HG02763 (cell line): Measurements from ENCODE around the gene HARS2.
A peak's percentile ranks its signal among the peaks of the same experiment; 100 is the strongest.
"Not testable (repeated sequence)": the region's sequence is repeated elsewhere in the genome, so short reads cannot be mapped to it uniquely, and the experiment has no call there.

ENCODE experiments used
- ATAC-seq: cut with Tn5 transposase; IDR thresholded peaks from one replicate; pipeline ENCODE4 v1.9.1; 2021; ENCODE audit warnings: mild to moderate bottlenecking, moderate library complexity; ENCODE audit not compliant: unreplicated experiment

Gene HARS2

DNA sequence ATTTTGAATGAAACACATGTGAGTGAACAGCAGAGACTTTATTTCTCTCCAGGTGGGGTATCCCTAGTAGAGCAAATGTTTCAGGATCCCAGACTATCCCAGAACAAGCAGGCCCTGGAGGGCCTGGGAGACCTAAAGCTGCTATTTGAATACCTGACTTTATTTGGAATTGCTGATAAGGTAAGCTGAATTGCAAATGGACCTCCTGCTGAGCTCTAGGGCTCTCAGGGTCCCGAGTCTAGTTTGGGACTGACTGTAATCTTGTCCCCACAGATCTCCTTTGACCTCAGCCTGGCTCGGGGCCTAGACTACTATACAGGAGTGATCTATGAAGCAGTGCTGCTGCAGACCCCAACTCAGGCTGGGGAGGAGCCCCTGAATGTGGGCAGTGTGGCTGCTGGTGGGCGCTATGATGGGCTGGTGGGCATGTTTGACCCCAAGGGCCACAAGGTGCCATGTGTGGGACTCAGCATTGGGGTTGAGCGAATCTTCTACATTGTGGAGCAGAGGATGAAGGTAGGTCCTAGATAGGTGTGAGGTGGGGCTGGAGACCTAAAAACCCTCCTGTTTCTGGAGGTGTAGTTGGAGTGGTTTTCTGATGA is 5.7 kb downstream of the HARS2 start:
- no peak for ATAC-seq

GRCh38 chr5:140700177-140701144 is 9.2 kb downstream of the HARS2 start, which contains the start of gene ZMAT2:
Gene ZMAT2, plus strand, starts transcription at chr5:140700447. Its CDS starts 14 bp downstream, at chr5:140700461.
- peak; percentile 97 for ATAC-seq

GRCh38 chr5:140707812-140708211 is 16.6 kb downstream of the HARS2 start:
- ATAC-seq: no peak

DNA sequence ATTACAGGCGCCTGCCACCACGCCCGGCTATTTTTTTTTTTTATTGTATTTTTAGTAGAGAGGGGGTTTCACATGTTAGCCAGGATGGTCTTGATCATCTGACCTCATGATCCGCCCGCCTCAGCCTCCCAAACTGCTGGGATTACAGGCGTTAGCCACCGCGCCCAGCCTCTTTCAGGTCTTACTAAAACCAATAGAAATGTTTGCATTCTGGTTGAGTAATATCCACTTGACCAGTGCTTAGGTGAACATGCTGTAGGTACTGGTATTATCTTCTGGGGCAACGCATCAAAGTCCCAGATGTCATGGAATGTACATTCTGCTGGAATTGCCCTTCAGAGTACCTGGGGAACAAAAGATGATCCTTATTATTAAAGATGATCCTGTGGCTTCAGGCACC is 17.5 kb downstream of the HARS2 start:
- ATAC-seq: not testable (repeated sequence)

GRCh38 chr5:140710899-140711552 is 19.8 kb downstream of the HARS2 start:
- ATAC-seq: peak; percentile 84

DNA sequence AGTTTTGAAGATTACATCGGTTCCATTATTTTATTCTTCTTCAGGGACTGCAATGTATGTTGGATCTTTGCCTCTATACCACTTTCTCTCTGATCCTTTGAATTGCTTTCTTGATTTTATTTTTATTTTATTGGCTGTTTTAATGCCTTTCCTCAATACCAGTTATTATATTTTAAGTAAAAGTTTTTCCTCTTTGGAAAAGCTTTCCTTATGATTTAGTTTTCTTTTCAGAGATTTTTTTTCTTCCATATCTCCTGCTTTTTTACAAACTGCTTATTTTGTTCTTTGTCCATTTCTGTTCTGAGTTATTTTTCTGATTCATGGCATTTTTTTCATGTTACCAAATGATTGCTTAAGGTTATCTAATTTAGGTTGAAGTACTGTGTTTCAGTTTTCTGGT is 20.5 kb downstream of the HARS2 start:
- no peak for ATAC-seq

DNA sequence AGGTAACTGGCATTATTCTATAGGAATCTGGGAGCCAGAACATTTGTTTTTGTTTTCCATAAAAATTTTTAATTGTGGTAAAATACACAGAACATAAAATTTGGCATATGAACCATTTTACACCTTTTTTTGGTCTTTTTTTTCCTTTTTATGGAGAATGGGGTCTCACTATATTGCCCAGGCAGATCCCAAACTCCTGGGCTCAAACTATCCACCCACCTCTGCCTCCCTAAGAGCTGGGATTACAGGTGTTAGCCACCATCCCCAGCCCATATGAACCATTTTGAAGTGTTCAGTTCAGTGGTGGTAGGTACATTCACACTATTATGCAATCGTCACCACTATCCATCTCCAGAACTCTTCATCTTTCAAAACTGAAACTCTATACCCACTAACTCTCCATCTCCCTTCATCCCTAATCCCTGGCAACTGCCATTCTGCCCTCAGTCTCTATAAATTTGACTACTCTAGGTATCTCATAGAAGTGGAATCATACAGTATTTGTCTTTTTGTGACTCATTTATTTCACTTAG is 22.4 kb downstream of the HARS2 start:
- ATAC-seq: no peak

DNA sequence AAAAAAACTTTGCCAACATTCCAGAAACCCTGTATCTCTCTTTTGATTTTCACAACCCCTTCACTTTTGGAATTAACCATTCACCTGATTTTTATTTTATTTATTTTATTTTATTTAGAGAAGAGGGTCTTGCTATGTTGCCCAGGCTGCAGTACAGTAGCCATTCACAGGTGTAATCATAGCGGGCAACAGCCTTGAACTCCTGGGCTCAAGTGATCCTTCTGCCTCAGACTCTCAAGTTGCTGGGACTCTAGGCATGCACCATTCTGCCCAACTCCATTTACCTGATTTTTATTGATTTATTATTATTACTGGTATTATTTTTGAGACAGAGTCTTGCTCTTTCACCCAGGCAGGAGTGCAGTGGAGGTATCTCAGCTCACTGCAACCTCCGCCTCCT is 25.0 kb downstream of the HARS2 start:
- ATAC-seq: not testable (repeated sequence)

DNA sequence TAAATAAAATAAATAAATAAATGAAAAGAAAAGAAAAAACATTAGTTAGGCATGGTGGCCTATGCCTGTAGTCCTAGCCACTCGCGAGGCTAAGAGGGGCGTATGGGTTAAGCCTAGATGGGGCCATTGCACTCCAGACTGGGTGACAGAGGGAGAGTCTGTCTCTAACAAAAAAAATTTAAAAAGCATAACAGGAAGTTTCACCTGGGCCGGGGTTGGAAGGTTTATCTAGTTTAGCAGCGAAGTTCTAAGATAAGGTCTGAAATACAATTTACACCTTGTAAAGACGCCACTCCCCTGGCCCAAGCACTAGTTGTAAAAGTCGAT is 27.0 kb downstream of the HARS2 start:
- ATAC-seq: no peak

GRCh38 chr5:140720738-140721137 is 29.5 kb downstream of the HARS2 start:
- not testable (repeated sequence) for ATAC-seq

- not testable (repeated sequence) for ATAC-seq
Measured at GRCh38 chr5:140721395-140721794, 30.1 kb downstream of the HARS2 start.

DNA sequence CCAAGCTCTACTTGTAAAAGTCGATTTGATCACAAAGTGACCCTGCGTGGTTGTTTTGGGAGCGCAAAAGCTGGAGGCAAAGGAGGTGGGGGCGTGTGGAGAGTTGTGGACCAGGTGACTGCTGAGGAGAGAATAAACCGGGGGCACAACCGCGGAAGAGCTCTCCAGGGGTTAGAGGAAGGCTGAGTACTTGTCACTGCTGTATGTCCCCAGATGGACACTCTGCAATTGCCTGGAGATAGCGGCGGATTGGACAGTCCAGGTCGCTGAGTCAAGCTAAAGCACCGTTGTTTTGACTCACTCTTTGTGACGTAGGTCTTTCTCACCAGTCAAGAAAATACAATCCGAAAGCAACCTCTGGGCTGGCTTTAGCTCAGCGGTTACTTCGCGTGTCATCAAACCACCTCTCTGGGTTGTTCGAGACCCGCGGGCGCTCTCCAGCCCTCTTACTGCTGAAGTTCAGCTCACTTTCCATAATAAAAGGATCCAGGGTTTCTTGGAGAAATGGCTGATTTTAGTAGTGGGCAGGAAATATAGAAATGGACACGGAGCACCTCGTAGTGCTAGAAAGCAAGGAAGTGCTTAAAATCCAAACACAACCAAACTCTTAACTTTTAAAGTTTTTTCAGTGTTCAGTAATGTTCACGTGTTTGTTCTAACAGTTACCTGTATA is 34.7 kb downstream of the HARS2 start:
- ATAC-seq: peak; percentile 91

- ATAC-seq: no peak
Measured at GRCh38 chr5:140733098-140733497, 41.8 kb downstream of the HARS2 start.

GRCh38 chr5:140734354-140734753 is 43.1 kb downstream of the HARS2 start:
- no peak for ATAC-seq

GRCh38 chr5:140737486-140737885 is 46.2 kb downstream of the HARS2 start:
- no peak for ATAC-seq

DNA sequence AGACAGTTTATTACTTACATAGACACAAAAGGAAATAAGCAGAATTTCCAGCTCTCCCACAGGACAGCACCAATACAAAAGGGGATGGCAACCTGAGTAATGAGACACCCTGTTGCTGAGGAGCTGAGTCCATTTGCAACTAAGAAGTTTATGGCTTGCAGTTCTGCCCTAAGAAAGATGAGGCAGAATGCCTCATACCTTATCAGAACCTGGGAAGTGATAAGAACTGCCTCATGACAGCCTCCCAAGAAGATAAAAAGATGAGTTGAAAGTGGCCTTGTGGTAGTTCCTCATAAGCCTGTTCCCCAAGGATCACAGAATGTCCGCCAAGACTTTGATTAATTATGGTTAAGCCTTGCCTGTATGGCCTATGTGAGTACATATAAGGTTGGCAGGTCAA is 50.7 kb downstream of the HARS2 start:
- no peak for ATAC-seq
